Left ventricle myocardium superior (tissue), 1 donor: ENCODE results near the gene STK25. TPM values are rescaled to one million over a fixed set of nuclear protein-coding genes. Genes with fewer than 3 reads are reported as not detected.
A peak's percentile ranks its signal among the peaks of the same experiment; 100 is the strongest.

ENCODE experiments used
- ATAC-seq: fragments of 200-7000 bp; cut with Tn5 transposase; one replicate; pipeline ENCODE4 v1.9.1; 2020; ENCODE audit warnings: mild to moderate bottlenecking, moderate library complexity
- DNase-seq: peaks from one replicate; pipeline ENCODE4 v3.0.0-alpha.2; 2020
- intact Hi-C: fragments of 100-400 bp; cut with micrococcal nuclease; formaldehyde crosslinking; loops from one replicate; pipeline ENCODE4 v1.11.0; 2022
- long read RNA-seq: library from polyadenylated mRNA; unstranded; transcript quantifications from one replicate; pipeline ENCODE4 v2.0.0, GENCODE V29; 2021
- total RNA-seq: library from RNA; stranded (reverse); fragmentation: NEBNext Ultra II Directional; extraction: Animal tissue kit (Norgen Biotek cat#: 25700); gene quantifications from one replicate; pipeline ENCODE4 v1.2.1, GENCODE V29; 2021
- donor health status: DM: no; HTN: yes; CAD: no; lungs with severe emphysema.

The STK25 gene
- total RNA-seq, result 99.3 TPM
- long read RNA-seq, full-length matches to known transcripts, result 174 of 247 reads
- long read RNA-seq, partial matches to known transcripts, result 37 of 247 reads
- long read RNA-seq, other reads (novel, unspliced or antisense), result 36 of 247 reads

- intact Hi-C loops, result no loop called here
- DNase-seq, result peak; percentile 99
- peak; percentile 97 for ATAC-seq
Measured at GRCh38 chr2:241508240-241509154, at the start of gene STK25. TSS of gene STK25 (minus strand) at chr2:241508584. CDS start at chr2:241508035, 549 bp downstream.

DNA sequence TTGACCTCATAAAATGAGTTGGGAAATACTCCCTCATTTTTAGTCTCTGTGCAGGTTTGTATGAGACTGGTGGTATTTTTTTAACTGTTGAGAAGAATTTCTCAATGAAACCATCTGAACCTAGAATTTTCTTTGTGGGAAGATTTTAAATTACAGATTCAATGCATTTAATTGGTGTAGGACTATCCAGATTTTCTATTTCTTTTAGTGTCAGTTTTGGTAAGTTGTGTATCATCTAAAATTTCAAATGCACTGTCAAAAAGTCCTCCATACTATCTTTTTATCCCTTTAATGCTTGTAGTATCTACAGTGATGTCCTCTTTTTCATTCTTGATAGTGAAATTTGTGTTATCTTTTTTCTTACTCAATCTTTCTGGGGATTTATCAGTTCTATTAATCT is 48.4 kb upstream of the STK25 start:
- intact Hi-C loops, result no loop called here
- DNase-seq (no peak), ATAC-seq (no peak)

DNA sequence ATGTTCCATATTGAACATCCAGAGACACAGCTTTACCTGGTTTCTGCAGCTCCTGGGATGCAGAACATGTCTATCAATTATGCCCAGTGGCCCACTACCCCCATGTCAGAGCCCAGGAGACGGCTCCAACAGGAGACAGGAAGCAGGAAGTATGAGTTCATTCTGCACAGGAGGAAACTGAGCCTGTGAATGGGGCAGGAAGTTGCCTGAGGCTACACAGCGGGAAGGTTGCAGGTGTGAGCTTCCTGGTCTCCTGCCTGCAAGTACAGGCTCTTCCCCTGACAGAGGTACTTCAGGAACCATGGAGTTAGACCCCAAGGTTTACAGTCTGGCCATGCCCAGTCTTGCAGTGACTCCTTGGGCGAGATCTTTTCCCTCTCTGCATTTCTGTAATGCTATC is 47.3 kb upstream of the STK25 start:
- ATAC-seq (no peak), DNase-seq (no peak)
- intact Hi-C loops, result no loop called here

DNA sequence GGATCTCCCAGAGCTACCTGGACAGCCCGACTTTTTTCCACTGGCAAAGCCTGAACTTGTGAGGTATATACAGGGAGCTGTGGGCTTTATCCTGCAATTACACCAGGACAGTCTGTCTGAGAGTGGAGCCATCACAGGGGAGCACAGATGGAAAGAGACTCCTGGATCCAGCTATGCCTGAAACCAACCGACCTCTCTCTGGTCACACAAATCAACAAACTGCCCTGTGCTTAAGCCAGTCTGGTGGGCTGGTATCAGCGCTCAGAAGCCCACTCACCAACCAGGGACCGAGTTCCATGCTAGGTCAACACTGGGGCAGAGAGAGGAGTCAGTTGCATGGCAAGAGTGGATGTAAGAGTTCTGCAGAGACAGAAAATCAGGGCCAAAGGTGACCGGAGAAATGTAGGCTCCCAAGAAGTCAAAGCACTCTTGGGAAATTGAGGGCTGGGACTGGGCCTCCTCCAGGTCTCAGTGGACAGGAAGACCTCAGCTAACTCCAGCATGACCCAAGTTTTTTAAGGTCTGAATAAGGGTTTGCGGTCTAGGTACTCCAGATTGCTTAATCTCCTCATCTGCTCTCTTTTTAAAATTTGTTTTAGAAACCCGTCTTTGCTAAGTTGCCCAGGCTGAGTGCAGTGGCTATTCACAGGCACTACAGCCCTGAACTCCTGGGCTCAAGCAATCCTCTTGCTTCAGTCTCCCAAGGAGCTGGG is 46.4 kb upstream of the STK25 start:
- intact Hi-C loops, result no loop called here
- ATAC-seq (no peak), DNase-seq (no peak)

DNA sequence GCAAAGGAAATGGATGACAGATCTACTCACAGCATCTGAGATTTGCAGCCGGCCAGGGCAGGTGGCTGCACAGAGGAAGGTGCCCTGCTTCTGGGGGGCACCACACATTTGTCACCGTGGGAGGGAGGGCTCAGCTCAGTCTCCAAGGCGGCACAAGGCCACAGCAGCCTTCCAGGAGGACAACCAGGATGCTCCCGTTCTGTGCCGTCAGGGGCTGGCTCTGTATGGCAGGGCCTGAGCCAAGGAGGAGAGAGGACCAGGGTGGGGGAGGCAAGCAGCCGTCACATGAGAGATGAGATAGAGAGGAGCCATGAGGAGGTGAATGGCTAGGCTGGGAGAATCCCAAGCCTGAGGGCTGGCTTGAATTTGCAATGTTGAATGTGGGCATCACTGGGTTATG is 45.6 kb upstream of the STK25 start:
- no peak for DNase-seq
- intact Hi-C loops, result no loop called here
- no peak for ATAC-seq

DNA sequence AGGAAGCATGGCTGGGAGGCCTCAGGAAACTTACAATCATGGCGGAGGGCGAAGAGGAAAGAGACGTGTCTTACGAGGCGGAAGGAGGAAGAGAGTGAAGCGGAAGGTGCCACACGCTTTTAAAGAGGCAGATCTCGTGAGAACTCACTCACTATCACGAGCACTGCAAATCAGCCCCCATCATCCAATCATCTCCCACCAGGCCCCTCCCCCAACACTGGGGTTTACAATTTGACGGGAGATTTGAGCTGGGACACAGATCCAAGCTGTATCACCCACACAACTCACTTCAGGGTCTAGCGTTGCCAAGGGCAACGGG is 45.1 kb upstream of the STK25 start:
- intact Hi-C loops, result no loop called here
- no peak for ATAC-seq
- DNase-seq, result no peak

DNA sequence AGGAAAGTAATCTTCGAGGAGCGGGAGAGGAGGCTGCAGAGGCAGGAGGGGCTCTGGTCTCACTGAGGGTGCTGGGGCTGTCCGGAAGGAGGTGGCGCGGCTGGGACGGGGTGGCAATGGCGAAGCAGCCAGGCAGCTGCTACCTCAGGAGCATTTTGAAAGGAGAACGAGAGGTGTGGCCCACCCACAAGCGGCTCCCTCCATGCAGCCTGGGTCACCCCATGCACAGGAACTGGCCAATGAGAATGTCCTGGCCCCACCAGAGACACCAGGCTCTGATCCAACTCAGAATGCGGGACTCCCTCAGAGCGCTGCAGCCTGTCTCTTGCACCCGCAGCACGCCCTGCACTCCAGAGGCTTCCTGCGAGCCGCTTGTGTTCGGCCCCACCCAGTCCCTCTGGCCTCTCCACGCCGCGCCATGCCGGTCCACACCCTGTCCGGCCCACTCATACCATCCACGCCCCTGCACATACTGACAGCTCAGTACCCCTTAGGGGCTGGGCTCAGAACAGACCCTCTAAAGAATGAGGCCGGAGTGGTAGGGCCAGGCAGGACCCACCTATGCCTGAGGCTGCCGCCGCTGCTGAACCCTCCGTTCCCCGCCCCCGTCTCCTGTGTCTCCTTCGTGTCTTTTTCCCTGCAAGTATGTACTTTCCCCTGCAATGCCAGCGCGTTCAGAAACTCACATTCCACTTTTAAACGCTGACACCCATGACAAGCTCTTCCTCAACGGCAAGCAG is 43.8 kb upstream of the STK25 start:
- peak; percentile 69 for ATAC-seq
- intact Hi-C loops, result no loop called here
- DNase-seq, result no peak

DNA sequence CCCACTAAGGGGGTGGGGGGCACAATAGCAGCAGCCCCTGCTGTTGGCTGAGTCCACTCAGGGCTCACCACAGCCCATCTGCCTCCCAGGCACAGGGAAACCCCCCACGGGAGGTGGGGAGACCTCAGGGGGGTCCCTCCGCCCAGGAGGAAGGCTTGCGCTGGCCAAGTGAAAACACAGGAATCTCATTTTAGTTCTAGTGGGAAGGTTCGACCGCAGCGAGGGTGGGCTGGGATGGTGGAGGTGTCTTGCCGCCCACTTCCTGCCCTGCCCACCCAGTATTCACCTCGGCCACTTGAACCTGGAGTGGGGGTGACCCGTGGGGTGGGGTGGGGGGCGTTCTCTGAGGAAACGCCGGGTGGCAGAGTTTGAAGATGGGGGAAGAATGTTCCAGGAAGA is 43.2 kb upstream of the STK25 start:
- intact Hi-C loops, result no loop called here
- no peak for DNase-seq

DNA sequence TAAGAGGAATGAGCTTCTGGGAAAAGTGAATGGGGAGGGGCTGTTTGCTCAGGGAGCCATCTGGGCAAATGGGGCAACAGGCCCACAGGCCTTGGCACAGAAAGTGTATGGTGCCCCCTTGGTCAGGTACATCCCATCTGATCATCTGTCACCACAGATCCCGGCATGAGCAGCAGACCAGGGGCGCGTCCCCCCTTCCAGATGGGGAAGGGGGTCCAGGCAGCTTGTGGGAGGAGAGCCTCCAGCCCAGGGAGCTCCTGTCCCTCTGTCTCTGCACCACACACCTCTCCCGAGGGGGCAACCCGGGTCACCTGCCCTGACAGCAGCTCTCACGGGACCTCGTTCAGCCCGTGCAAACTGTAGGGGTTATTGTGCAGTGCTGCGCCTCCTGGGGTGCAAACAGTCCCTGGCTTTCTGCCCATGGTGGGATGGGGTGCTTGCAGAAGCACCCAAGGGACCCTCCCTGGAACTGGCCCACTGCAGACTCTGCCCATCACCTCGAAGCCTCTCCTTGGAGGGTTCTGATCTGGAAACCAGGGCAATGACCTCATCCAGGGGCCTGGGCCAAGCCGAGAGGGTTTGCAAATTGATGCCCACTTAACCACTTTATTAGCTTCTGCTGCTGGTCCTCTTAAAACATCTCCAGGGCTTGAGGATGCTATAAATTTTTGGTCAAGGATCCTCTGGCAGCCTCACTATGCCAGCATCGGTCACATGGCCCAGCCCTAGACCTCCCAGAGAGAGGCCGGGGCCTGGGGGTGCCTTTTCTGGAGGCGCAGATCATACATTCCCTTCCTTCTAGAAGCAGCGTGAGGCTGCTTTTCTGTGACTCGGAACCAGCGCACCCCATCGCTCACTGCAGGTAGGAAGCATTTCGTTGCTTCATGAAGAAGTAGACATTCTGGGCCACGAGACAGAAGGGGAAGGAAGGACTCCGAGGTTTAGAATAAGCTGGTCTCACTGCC is 42.5 kb upstream of the STK25 start:
- DNase-seq (no peak), ATAC-seq (no peak)
- intact Hi-C loops, result no loop called here

More for the DNA sequence above, 43.2 kb upstream of the STK25 start:
- ATAC-seq, result no peak

GRCh38 chr2:241548451-241548835 is 40.1 kb upstream of the STK25 start:
- DNase-seq, result no peak
- no peak for ATAC-seq
- intact Hi-C loops, result no loop called here

GRCh38 chr2:241547781-241548450 is 39.5 kb upstream of the STK25 start:
- intact Hi-C loops, result no loop called here
- ATAC-seq (no peak), DNase-seq (no peak)

DNA sequence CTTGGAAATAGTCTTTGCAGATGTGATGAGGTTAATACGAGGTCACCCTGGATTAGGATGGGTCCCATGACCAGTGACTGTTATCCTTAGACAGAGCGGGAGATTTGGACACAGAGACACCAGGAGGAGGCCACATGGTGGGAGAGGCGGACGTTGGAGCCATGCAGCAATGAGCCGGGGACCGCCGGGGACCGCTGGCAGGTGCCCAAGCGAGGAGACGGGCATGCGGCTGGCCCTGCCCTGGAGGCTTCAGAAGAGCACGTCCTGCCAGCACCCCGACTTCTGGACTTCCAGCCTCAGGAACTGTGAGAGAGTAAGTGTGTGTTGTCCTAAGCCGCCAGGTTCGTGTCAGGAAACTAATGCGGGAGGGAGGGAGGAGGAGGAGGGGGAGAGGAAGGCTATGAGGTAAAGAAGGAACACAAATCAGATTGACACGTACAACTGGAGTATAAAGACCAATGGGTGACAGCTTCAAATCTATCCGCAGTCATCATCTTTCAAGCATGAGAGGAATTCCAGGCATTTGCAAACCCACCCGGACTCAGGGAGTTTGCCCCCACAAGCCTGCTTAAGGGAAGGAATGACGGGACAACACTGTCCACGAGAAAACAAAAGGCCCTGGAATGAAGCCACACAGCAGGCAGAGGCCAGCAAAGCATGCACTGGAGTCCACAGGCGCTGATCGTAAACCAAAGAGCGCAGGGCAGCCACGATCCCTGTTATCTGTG is 38.6 kb upstream of the STK25 start:
- intact Hi-C loops, result no loop called here
- peak; percentile 23 for DNase-seq
- ATAC-seq, result no peak

DNA sequence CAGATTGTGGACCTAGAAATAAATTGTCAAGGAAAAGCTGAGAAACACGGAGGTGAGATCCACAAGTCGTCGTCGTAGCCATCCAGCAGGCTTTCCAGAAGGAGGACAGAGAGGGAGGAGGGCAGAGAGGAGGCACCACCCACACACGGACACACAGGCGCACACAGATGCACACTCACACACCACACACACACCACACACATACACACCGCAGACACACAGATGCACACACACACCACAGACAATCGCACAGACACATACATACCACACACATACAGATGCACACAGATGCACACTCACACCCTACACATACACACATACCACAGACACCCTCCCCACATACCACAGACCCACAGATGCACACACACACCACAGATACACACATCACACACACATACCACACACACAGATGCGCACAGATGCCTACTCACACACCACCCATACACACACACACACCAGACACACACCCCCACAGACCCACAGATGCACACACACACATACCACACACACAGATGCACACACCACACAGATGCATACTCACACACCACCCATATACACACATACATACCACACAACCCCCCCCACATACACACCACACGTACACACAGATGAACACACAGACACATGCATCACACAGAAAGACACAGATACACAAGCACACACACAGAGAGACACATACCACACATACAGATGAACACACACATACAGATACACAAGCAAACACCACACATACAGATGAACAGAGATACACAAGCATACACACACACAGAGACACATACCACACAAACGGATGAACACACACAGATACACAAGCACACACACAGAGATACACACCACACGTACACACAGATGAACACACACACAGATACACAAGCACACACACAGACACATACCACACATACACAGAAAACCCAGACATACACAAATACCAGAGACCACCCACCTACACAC is 37.4 kb upstream of the STK25 start:
- peak; percentile 10 for DNase-seq
- intact Hi-C loops, result no loop called here

GRCh38 chr2:241545106-241545505 is 36.7 kb upstream of the STK25 start:
- peak; percentile 10 for DNase-seq
- ATAC-seq, result no peak
- intact Hi-C loops, result no loop called here

More for the DNA sequence above, 37.4 kb upstream of the STK25 start:
- no peak for ATAC-seq

DNA sequence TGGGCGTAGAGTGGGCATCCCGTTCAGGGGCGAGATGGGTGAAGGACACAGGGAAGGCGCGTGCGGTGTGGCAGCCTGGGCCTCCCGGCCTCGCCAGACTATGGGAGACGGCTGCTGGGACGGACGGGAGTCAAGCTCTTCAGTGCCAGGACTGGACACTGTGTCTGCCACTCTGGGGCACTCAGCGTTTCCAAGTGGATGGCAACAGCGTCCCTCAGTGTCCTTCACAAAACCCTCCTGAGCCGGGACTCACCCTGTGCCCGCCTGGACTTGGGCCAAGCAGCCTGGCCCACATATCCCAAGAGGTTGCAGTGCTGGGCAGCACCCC is 33.9 kb upstream of the STK25 start:
- ATAC-seq (peak; percentile 58), DNase-seq (peak; percentile 53)
- intact Hi-C loops, result no loop called here

DNA sequence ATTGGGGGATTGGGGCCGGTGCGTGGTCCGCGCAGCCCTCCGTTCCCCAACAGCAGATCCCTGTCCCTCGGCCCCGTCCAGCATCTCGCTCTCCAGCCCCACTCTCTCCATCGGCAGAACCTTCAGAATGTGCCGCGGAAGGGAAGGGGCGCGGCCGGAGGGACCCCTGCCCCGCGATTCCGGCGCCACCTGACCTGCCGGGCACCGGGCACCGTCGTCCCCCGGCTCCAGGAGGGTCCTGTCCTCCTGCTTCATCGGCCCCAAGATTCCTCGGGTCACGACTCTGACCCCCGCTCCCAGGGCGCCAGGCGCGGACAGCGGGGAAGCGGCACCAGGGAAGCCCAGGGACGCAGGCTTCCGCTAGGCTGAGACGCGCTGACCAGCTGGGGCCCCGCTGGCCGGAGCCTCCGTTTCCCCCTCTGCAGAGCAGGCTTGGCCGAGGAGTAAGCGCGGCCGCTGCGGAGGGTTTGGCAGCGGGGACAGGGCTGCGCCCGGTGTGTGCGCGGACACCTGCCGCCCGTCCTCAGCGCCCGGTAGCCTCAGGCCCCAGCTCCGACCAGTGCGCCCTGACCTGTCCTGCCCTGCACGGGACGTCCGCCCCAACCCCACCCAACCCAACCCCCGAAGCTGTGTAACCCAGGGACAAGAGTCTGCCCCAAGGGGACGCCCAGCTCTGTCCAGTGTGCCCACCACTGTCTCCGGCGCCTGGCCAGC is 33.3 kb upstream of the STK25 start:
- intact Hi-C loops, result no loop called here
- DNase-seq (peak; percentile 28), ATAC-seq (peak; percentile 21)
